GM13976 (cell line): ENCODE results near the gene FRMD6.

Experiments used
- DNase-seq: peaks from one replicate; pipeline ENCODE4 v3.0.0; 2012; ENCODE audit warnings: low spot score
- CTCF ChIP-seq: IDR thresholded peaks from 2 replicates; pipeline ENCODE4 v1.5.1; 2012; ENCODE audit warnings: borderline replicate concordance, mild to moderate bottlenecking; ENCODE audit not compliant: insufficient read depth; ENCODE audit errors: extremely low read depth, missing control alignments, control extremely low read depth
- in situ Hi-C: fragments of 300-500 bp; cut with MboI; formaldehyde crosslinking; loops from one replicate; pipeline ENCODE4 v1.12.0; 2022; ENCODE audit warnings: low sequenced_read_pairs, mixed read lengths, inconsistent platforms; ENCODE audit not compliant: unreplicated experiment

Gene FRMD6

GRCh38 chr14:51716610-51717009 is 64.9 kb downstream of the FRMD6 start:
- TF ChIP-seq CTCF: no peak
- in situ Hi-C loops: no loop called here
- no peak for DNase-seq

GRCh38 chr14:51717766-51718165 is 66.1 kb downstream of the FRMD6 start:
- in situ Hi-C loops: no loop called here
- no peak for DNase-seq
- no peak for TF ChIP-seq CTCF

DNA sequence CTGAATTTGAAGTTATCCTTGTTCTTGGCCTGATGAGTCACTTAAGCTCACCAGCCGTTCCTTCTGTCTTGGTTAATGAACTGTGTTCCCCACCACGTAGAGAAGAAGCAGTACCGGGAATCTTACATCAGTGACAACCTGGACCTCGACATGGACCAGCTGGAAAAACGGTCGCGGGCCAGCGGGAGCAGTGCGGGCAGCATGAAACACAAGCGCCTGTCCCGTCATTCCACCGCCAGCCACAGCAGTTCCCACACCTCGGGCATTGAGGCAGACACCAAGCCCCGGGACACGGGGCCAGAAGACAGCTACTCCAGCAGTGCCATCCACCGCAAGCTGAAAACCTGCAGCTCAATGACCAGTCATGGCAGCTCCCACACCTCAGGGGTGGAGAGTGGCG is 68.2 kb downstream of the FRMD6 start:
- in situ Hi-C loops: no loop called here
- DNase-seq: no peak
- TF ChIP-seq CTCF: no peak

DNA sequence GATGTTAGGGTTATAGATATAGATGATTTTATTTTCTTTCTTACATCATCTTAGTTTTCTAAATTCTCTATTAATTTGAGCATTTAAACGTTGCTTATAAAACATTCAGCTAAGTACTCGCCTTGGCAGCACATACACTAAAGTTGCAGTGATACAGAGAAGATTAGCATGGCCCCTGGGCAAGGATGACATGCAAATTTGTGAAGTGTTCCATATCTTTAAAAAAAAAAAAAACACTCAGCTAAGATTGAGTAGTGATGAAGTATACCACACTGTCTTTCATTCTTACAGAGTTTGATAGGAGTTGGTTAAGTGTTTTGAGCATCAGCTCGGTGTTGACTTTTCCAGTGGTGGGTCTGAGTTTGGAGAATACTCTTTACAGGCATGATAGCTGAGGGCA is 72.3 kb downstream of the FRMD6 start:
- DNase-seq: no peak
- in situ Hi-C loops: no loop called here
- no peak for TF ChIP-seq CTCF

- no peak for TF ChIP-seq CTCF
- no peak for DNase-seq
- in situ Hi-C loops: no loop called here
Observed at GRCh38 chr14:51724650-51725049, 72.9 kb downstream of the FRMD6 start.

DNA sequence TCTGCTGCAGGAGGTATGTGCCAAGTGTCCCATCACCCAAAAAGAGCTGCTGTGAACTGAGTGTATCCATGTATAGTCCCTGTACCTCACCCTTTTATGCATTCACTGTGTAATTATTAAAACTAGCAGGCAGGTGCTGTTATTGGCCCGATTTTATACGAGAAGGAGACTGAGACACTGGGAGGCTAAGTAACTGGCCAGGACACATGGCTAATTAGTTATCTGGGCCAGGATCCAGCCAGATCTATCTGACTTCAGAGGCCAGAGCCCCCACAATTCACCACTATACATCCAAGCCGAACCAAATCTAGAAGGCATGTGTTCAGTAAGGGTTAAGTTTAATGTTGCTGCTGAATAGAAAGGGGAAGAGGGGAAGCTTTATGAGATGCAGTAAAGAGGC is 73.4 kb downstream of the FRMD6 start:
- in situ Hi-C loops: no loop called here

More for the DNA sequence above, 73.4 kb downstream of the FRMD6 start:
- TF ChIP-seq CTCF: no peak
- DNase-seq: no peak
